ENCODE results near the gene CALCOCO2.

Gene CALCOCO2

GRCh38 chr17:48815311-48815710 lies 15.5 kb upstream of the CALCOCO2 start:
- Histone ChIP-seq H3K9me3 (ENCODE audit: low read length) (no peaks in the 10 kb centered on the region), H3K4me1 (ENCODE audit: insufficient read depth, low read length, severe bottlenecking) (peaks cover 7% of the 10 kb centered on the region), H3K9me2 (ENCODE audit: low read depth, low read length) (no peaks in the 10 kb centered on the region), H3F3A (ENCODE audit: insufficient read depth, low read length) (no peaks in the 10 kb centered on the region), H3K36me3 (ENCODE audit: insufficient read depth, low read length) (no peaks in the 10 kb centered on the region), H3K27me3 (ENCODE audit: insufficient read depth, low read length) (no peaks in the 10 kb centered on the region), H2AFZ (ENCODE audit: low read length) (no peak overlapping the region), H3K4me2 (ENCODE audit: low read length) (no peak overlapping the region), H3K4me3 (ENCODE audit: low read depth, low read length, poor library complexity, severe bottlenecking) (no peak overlapping the region), H3K27ac (ENCODE audit: low read depth, low read length, poor library complexity, severe bottlenecking) (no peak overlapping the region), H3K9ac (ENCODE audit: low read length) (no peak overlapping the region), H3K79me2 (ENCODE audit: insufficient read depth, low read length) (no peaks in the 10 kb centered on the region), H4K20me1 (ENCODE audit: insufficient read depth, low read length) (no peaks in the 10 kb centered on the region)
- no peak for TF ChIP-seq EZH2 (IDR thresholded peaks at IDR 0.05; ENCODE audit: borderline replicate concordance, low read length)
- TF ChIP-seq, protein P1, sequence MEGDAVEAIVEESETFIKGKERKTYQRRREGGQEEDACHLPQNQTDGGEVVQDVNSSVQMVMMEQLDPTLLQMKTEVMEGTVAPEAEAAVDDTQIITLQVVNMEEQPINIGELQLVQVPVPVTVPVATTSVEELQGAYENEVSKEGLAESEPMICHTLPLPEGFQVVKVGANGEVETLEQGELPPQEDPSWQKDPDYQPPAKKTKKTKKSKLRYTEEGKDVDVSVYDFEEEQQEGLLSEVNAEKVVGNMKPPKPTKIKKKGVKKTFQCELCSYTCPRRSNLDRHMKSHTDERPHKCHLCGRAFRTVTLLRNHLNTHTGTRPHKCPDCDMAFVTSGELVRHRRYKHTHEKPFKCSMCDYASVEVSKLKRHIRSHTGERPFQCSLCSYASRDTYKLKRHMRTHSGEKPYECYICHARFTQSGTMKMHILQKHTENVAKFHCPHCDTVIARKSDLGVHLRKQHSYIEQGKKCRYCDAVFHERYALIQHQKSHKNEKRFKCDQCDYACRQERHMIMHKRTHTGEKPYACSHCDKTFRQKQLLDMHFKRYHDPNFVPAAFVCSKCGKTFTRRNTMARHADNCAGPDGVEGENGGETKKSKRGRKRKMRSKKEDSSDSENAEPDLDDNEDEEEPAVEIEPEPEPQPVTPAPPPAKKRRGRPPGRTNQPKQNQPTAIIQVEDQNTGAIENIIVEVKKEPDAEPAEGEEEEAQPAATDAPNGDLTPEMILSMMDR (IDR thresholded peaks at IDR 0.05; ENCODE audit: low read length) = no peak

GRCh38 chr17:48816438-48816773 lies 14.4 kb upstream of the CALCOCO2 start:
- Histone ChIP-seq H3K9ac (ENCODE audit: low read length) (no peak overlapping the region), H3K79me2 (ENCODE audit: insufficient read depth, low read length) (no peaks in the 10 kb centered on the region), H3K9me3 (ENCODE audit: low read length) (no peaks in the 10 kb centered on the region), H3K4me3 (ENCODE audit: low read depth, low read length, poor library complexity, severe bottlenecking) (peak overlapping the region; percentile 52), H2AFZ (ENCODE audit: low read length) (no peak overlapping the region), H3K36me3 (ENCODE audit: insufficient read depth, low read length) (no peaks in the 10 kb centered on the region), H3F3A (ENCODE audit: insufficient read depth, low read length) (no peaks in the 10 kb centered on the region), H3K27me3 (ENCODE audit: insufficient read depth, low read length) (0 out of 2 replicates have a peak, but pooled peaks cover 4% of the 10 kb centered on the region), H3K4me1 (ENCODE audit: insufficient read depth, low read length, severe bottlenecking) (peaks cover 7% of the 10 kb centered on the region), H3K9me2 (ENCODE audit: low read depth, low read length) (no peaks in the 10 kb centered on the region), H3K27ac (ENCODE audit: low read depth, low read length, poor library complexity, severe bottlenecking) (no peak overlapping the region), H4K20me1 (ENCODE audit: insufficient read depth, low read length) (no peaks in the 10 kb centered on the region), H3K4me2 (ENCODE audit: low read length) (peak overlapping the region; percentile 65)
- no peak for TF ChIP-seq EZH2 (IDR thresholded peaks at IDR 0.05; ENCODE audit: borderline replicate concordance, low read length)
- TF ChIP-seq, protein P1 (IDR thresholded peaks at IDR 0.05; ENCODE audit: low read length) = no peak

- no peak within 1 kb of the TSS for H3K27ac ChIP-seq (ENCODE audit: low read depth, low read length, poor library complexity, severe bottlenecking)
- H4K20me1 ChIP-seq (ENCODE audit: insufficient read depth, low read length) = no peaks in the 10 kb centered on the region
- H3K79me2 ChIP-seq (ENCODE audit: insufficient read depth, low read length) = no peaks in the 10 kb centered on the region
- no peaks in the 10 kb centered on the region for H3K9me3 ChIP-seq (ENCODE audit: low read length)
- H3K36me3 ChIP-seq (ENCODE audit: insufficient read depth, low read length) = no peaks in the 10 kb centered on the region
- no peaks in the 10 kb centered on the region for H3K9me2 ChIP-seq (ENCODE audit: low read depth, low read length)
- H3K4me1 ChIP-seq (ENCODE audit: insufficient read depth, low read length, severe bottlenecking) = peaks cover 7% of the 10 kb centered on the region
- H3K4me3 ChIP-seq (ENCODE audit: low read depth, low read length, poor library complexity, severe bottlenecking) = peak within 1 kb of the TSS; percentile 52
- no peak for TF ChIP-seq EZH2 (IDR thresholded peaks at IDR 0.05; ENCODE audit: borderline replicate concordance, low read length)
- TF ChIP-seq, protein P1 (IDR thresholded peaks at IDR 0.05; ENCODE audit: low read length) = no peak
- no peaks in the 10 kb centered on the region for H3F3A ChIP-seq (ENCODE audit: insufficient read depth, low read length)
- 0 out of 2 replicates have a peak, but pooled peaks cover 4% of the 10 kb centered on the region for H3K27me3 ChIP-seq (ENCODE audit: insufficient read depth, low read length)
- peak within 1 kb of the TSS; percentile 65 for H3K4me2 ChIP-seq (ENCODE audit: low read length)
- H2AFZ ChIP-seq (ENCODE audit: low read length) = no peak within 1 kb of the TSS
- no peak within 1 kb of the TSS; the same call in 1 of the 2 replicates for H3K9ac ChIP-seq (ENCODE audit: low read length)
Measured at GRCh38 chr17:48816774-48817590, 13.9 kb upstream of the CALCOCO2 start, which contains the start of gene TTLL6. Gene TTLL6, minus strand, starts transcription at chr17:48817229. Its CDS starts 157 bp downstream, at chr17:48817072.
